Endothelial cell of umbilical vein (primary cell): Measurements from ENCODE around the gene BACH2. TPM values are rescaled to one million over a fixed set of nuclear protein-coding genes. Genes with fewer than 3 reads are reported as not detected.

Experiments used
- BruUV-seq: library from RNA; stranded (reverse); fragments of 400-500 nt; replicated peaks from 2 replicates; lab custom pipeline; 2021; lab: Mats Ljungman, UMichigan
- CTCF ChIA-PET: fragments of 300-600, 350-600 bp; sonication (Branson Sonifier 250); formaldehyde crosslinking; loops from one replicate; lab custom pipeline; 2021; ENCODE audit warnings: antibody characterized with exemption, inconsistent platforms; lab: Charles Lee
- POLR2A ChIA-PET: fragments of 300-600, 350-600 bp; sonication (Branson Sonifier 250); formaldehyde crosslinking; loops from one replicate; lab custom pipeline; 2021; ENCODE audit warnings: antibody characterized with exemption, inconsistent platforms; lab: Charles Lee
- DNase-seq: peaks from one replicate; pipeline ENCODE4 v3.0.0-alpha.2; 2011; ENCODE audit warnings: low read depth, low spot score
- FAIRE-seq: peaks from 2 replicates; lab custom pipeline; 2011; peaks lifted over from hg19 to GRCh38; lab: Jason Lieb, UNC
- H2AFZ ChIP-seq: 2 replicates; pipeline ENCODE4 v1.6.0; 2012; ENCODE audit warnings: low read depth, low read length, control low read depth, inconsistent platforms
- H3K27ac ChIP-seq: 2 replicates; pipeline ENCODE4 v1.5.1; 2011; ENCODE audit warnings: low read depth, mild to moderate bottlenecking, control low read depth, low read length, moderate library complexity; ENCODE audit not compliant: insufficient read depth
- H3K27me3 ChIP-seq, 2 experiments: 2 replicates each; pipeline versions ENCODE4 v1.6.0 to v1.6.1; 2011; ENCODE audit warnings: low read length in 2 of 2, mixed read lengths in 1 of 2; ENCODE audit not compliant: control insufficient read depth in 2 of 2, insufficient read depth in 2 of 2
- H3K36me3 ChIP-seq, 2 experiments: 2 replicates in 1 of 2; 3 replicates in 1 of 2; pipeline ENCODE4 v1.5.1; 2011; ENCODE audit warnings: low read length in 2 of 2, mild to moderate bottlenecking in 1 of 2, moderate library complexity in 1 of 2; ENCODE audit not compliant: control insufficient read depth in 2 of 2, insufficient read depth in 2 of 2; ENCODE audit errors: extremely low read depth in 1 of 2
- H3K4me1 ChIP-seq: 3 replicates; pipeline ENCODE4 v1.5.1; 2011; ENCODE audit warnings: mild to moderate bottlenecking, low read length; ENCODE audit not compliant: control insufficient read depth, insufficient read depth; ENCODE audit errors: extremely low read depth
- H3K4me2 ChIP-seq: 2 replicates; pipeline ENCODE4 v1.6.1; 2011; ENCODE audit warnings: low read length, control low read depth, mixed read lengths; ENCODE audit not compliant: insufficient read depth
- H3K4me3 ChIP-seq, 3 experiments: fragments of 200-600 bp in 1 of 3; sonication (generic), shearing (Covaris generic) in 1 of 3; replicated peaks in 1 of 3; 2 replicates each; pipeline ENCODE4 v1.5.1; 2011 to 2016; ENCODE audit warnings: control low read depth in 3 of 3, low read length in 3 of 3, mild to moderate bottlenecking in 2 of 3, inconsistent platforms in 1 of 3, low read depth in 1 of 3, moderate library complexity in 1 of 3; ENCODE audit not compliant: insufficient read depth in 1 of 3
- H3K79me2 ChIP-seq: 2 replicates; pipeline ENCODE4 v1.6.0; 2012; ENCODE audit warnings: low read length, inconsistent platforms; ENCODE audit not compliant: control insufficient read depth, insufficient read depth
- H3K9ac ChIP-seq: replicated peaks from 2 replicates; pipeline ENCODE3; 2011; ENCODE audit warnings: low read length, control low read depth; ENCODE audit not compliant: insufficient read depth; ENCODE audit errors: extremely low read depth
- H3K9me1 ChIP-seq: replicated peaks from 3 replicates; pipeline ENCODE4 v1.6.0; 2011; ENCODE audit warnings: mild to moderate bottlenecking, low read length; ENCODE audit not compliant: control insufficient read depth, insufficient read depth; ENCODE audit errors: extremely low read depth
- H3K9me3 ChIP-seq: replicated peaks from 2 replicates; pipeline ENCODE4 v1.5.1; 2012; ENCODE audit warnings: low read length, inconsistent platforms; ENCODE audit not compliant: control insufficient read depth, insufficient read depth
- H4K20me1 ChIP-seq: replicated peaks from 2 replicates; pipeline ENCODE3; 2011; ENCODE audit warnings: mild to moderate bottlenecking, low read length; ENCODE audit not compliant: control insufficient read depth, insufficient read depth; ENCODE audit errors: extremely low read depth
- EZH2 ChIP-seq: IDR thresholded peaks from 2 replicates; pipeline ENCODE4 v1.6.1; 2012; ENCODE audit warnings: borderline replicate concordance, low read depth, mild to moderate bottlenecking, moderate library complexity, low read length, inconsistent platforms; ENCODE audit not compliant: severe bottlenecking
- FOS ChIP-seq: IDR thresholded peaks from 2 replicates; pipeline ENCODE4 v1.6.1; 2011; ENCODE audit warnings: mild to moderate bottlenecking, low read length, moderate library complexity, borderline replicate concordance; ENCODE audit not compliant: insufficient read depth
- GATA2 ChIP-seq: IDR thresholded peaks from 2 replicates; pipeline ENCODE4 v1.7.0; 2011; ENCODE audit warnings: low read depth, mild to moderate bottlenecking, moderate library complexity, mixed read lengths, low read length; ENCODE audit not compliant: insufficient read length, insufficient read depth
- JUN ChIP-seq: IDR thresholded peaks from 2 replicates; pipeline ENCODE4 v1.6.1; 2011; ENCODE audit warnings: borderline replicate concordance, low read depth; ENCODE audit not compliant: insufficient read length, insufficient read depth
- MYC ChIP-seq: IDR thresholded peaks from one replicate; pipeline ENCODE4 v1.6.1; 2011; ENCODE audit warnings: mild to moderate bottlenecking, low read depth, low read length
- POLR2A ChIP-seq: IDR thresholded peaks from 2 replicates; pipeline ENCODE4 v1.6.1; 2012; ENCODE audit warnings: low read depth, mild to moderate bottlenecking, control low read depth, low read length
- POLR2AphosphoS5 ChIP-seq: IDR thresholded peaks from 2 replicates; pipeline ENCODE4 v1.6.1; 2012; ENCODE audit warnings: low read depth, mild to moderate bottlenecking, control low read depth, low read length, moderate library complexity; ENCODE audit not compliant: insufficient read depth
- dilution Hi-C: fragments of 300-500 bp; cut with MboI; formaldehyde crosslinking; loops from one replicate; pipeline ENCODE4 v1.15.0; 2019; ENCODE audit warnings: low sequenced_read_pairs; ENCODE audit not compliant: extremely low pct_ligation_motif_present
- intact Hi-C: fragments of 100-400 bp; cut with micrococcal nuclease; formaldehyde crosslinking; loops from one replicate; pipeline ENCODE4 v1.10.0; 2022
- polyA plus RNA-seq, 4 experiments: library from polyadenylated mRNA; depleted of rRNA in 3 of 4; stranded (reverse) in 3 of 4; unstranded in 1 of 4; fragments of >200 nt; gene quantifications; 2 replicates each; pipeline versions ENCODE4 v1.2.1 to v1.2.3, GENCODE V29; 2011 to 2012; ENCODE audit warnings: missing spikeins in 1 of 4
- total RNA-seq: library from RNA; stranded (reverse); gene quantifications from 2 replicates; pipeline ENCODE4 v1.2.3, GENCODE V29; 2021
- TF ChIP-seq, protein P1 (sequence below): IDR thresholded peaks from 2 replicates; pipeline ENCODE4 v1.6.1; 2011; ENCODE audit not compliant: insufficient read depth, insufficient read length

BACH2 gene
- total and polyA plus RNA-seq, 2 donors (not counting 3 experiments of a cell fraction or from before 2014, with no cell fraction given) = 1.7 to 5.6 TPM

DNA sequence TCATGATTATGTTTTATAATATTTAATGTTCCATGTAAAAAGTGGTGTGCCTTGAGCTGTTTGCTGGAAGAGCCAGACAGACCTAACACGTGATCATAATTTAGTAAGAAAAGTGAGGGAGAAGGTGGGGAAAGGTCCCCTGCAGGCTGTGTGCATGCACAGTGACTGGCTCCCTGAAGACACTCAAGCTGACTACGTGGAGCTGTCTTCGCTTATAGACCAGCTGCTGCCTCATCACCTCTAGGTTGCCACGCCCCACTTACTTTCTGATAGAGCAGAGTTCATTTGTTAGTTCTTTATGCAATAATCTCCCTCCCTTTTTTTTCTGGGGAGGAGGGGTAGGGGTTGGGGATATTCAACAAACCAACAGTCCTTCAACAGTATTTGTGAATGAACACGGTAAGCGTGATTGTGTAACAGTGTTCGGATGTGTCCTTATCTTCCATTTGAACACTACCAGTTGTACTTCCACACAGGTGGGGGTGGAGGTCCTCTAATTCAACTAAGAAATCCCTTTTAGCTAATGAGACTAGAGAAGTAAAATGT, 157.3 kb downstream of the BACH2 start:
- Histone ChIP-seq H3K27me3 (peaks cover 0 to 2% of the 10 kb centered on the region in 2 experiments), H3K79me2 (no peaks in the 10 kb centered on the region), H3K9me1 (no peaks in the 10 kb centered on the region), H3K9ac (no peak overlapping the region), H3K4me3 (no peak overlapping the region), H2AFZ (no peak overlapping the region), H3K4me1 (no peaks in the 10 kb centered on the region), H3K27ac (no peak overlapping the region), H3K9me3 (no peaks in the 10 kb centered on the region), H3K4me2 (no peak overlapping the region), H3K36me3 (no peaks in the 10 kb centered on the region), H4K20me1 (no peaks in the 10 kb centered on the region)
- TF ChIP-seq POLR2A (no peak), GATA2 (no peak), MYC (no peak), POLR2AphosphoS5 (no peak), EZH2 (no peak), JUN (no peak)
- TF ChIP-seq, protein P1, sequence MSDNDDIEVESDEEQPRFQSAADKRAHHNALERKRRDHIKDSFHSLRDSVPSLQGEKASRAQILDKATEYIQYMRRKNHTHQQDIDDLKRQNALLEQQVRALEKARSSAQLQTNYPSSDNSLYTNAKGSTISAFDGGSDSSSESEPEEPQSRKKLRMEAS = no peak
- FAIRE-seq = no peak
- no TSS peak for BruUV-seq
- intact Hi-C loops = no loop called here
- POLR2A ChIA-PET = no interaction called here
- CTCF ChIA-PET = no interaction called here
- no peak for DNase-seq
- dilution Hi-C loops = no loop called here

DNA sequence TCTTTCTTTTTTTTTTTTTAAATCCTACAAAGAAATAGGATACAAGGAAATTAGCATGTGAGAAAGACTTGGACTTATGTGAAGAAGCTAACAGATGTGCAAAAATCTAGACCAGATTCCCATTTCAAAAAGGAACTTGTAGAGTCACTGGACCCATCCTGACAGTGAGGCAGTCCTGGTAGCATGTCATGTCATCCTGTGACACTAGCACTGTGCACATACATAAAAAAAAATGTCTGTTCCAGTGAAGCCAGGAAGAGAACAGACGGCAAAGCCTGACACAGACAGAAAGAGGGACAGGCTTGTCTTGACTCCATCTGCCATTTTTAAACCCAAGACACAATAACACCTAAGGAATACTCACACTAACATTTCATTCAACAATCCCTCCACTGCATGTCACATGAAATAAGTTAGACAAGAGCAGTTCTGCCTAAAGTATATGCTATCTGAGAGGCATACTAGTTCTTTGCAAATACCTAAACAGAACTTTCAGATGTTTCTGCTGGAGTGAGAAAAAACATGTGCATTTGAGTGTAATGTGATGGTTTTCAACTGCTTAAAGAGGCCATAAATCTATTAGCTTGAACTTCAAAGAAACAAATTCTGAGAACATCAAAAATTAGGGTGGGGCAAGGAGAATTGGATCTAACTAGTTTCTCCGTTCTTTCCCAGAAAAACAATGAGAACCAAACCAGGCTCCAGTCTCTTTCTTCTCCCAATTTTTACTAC, 159.6 kb downstream of the BACH2 start:
- TF ChIP-seq JUN = no peak
- TF ChIP-seq FOS = no peak
- no peak overlapping the region for H3K4me2 ChIP-seq
- no peaks in the 10 kb centered on the region for H3K79me2 ChIP-seq
- no peaks in the 10 kb centered on the region for H4K20me1 ChIP-seq
- no TSS peak for BruUV-seq
- intact Hi-C loops = no loop called here
- no peaks in the 10 kb centered on the region for H3K36me3 ChIP-seq
- no peak overlapping the region for H2AFZ ChIP-seq
- no peaks in the 10 kb centered on the region for H3K9me1 ChIP-seq
- H3K4me3 ChIP-seq = no peak overlapping the region
- DNase-seq (no peak), FAIRE-seq (no peak)
- H3K27ac ChIP-seq = no peak overlapping the region
- peaks cover 0 to 2% of the 10 kb centered on the region in 2 experiments for H3K27me3 ChIP-seq
- no peaks in the 10 kb centered on the region for H3K4me1 ChIP-seq
- no peaks in the 10 kb centered on the region for H3K9me3 ChIP-seq
- POLR2A ChIA-PET = no interaction called here
- CTCF ChIA-PET = no interaction called here
- dilution Hi-C loops = no loop called here
- H3K9ac ChIP-seq = no peak overlapping the region
